ACHN (cell line): ENCODE results near the gene ARID1B.

ENCODE experiments used
- DNase-seq: peaks from one replicate; pipeline ENCODE4 v3.0.0-alpha.2; 2015
- in situ Hi-C: cut with HindIII; loops from 2 replicates; pipeline ENCODE4 v1.10.0; 2017; ENCODE audit warnings: low sequenced_read_pairs, low pct_ligation_motif_present, low pct_unique_long_range_greater_than_20kb

ARID1B gene

GRCh38 chr6:156776840-156777576 is at the start of gene ARID1B:
TSS of gene ARID1B (plus strand) at chr6:156777378. CDS start at chr6:156777681, 303 bp downstream.
- in situ Hi-C loops, result no loop called here
- DNase-seq, result peak; percentile 78

- in situ Hi-C loops, result no loop called here
- DNase-seq, result no peak
Measured at GRCh38 chr6:156727715-156728385, 49.3 kb upstream of the ARID1B start.

- in situ Hi-C loops, result no loop called here
- peak; percentile 53 for DNase-seq
Measured at GRCh38 chr6:156729248-156729647, 47.9 kb upstream of the ARID1B start.

- peak; percentile 47 for DNase-seq
- in situ Hi-C loops, result no loop called here
Measured at GRCh38 chr6:156731396-156731795, 45.8 kb upstream of the ARID1B start.

- no peak for DNase-seq
- in situ Hi-C loops, result no loop called here
Measured at GRCh38 chr6:156735751-156736150, 41.4 kb upstream of the ARID1B start.

GRCh38 chr6:156740604-156741003 is 36.6 kb upstream of the ARID1B start:
- no peak for DNase-seq
- in situ Hi-C loops, result no loop called here

- in situ Hi-C loops, result no loop called here
- no peak for DNase-seq
Measured at GRCh38 chr6:156741287-156742073, 35.7 kb upstream of the ARID1B start.

GRCh38 chr6:156747715-156748114 is 29.5 kb upstream of the ARID1B start:
- no peak for DNase-seq

GRCh38 chr6:156748504-156748903 is 28.7 kb upstream of the ARID1B start:
- DNase-seq, result no peak
- in situ Hi-C loops, result no loop called here

More at GRCh38 chr6:156747715-156748114, 29.5 kb upstream of the ARID1B start:
- in situ Hi-C loops, result no loop called here

- peak; percentile 11 for DNase-seq
- in situ Hi-C loops, result no loop called here
Measured at GRCh38 chr6:156752666-156753301, 24.4 kb upstream of the ARID1B start.

- in situ Hi-C loops, result no loop called here
- DNase-seq, result no peak
Measured at GRCh38 chr6:156756630-156757610, 20.3 kb upstream of the ARID1B start.

GRCh38 chr6:156757849-156758248 is 19.3 kb upstream of the ARID1B start:
- in situ Hi-C loops, result no loop called here
- no peak for DNase-seq

GRCh38 chr6:156760377-156760776 is 16.8 kb upstream of the ARID1B start:
- in situ Hi-C loops, result no loop called here
- no peak for DNase-seq

- in situ Hi-C loops, result no loop called here
- DNase-seq, result no peak
Measured at GRCh38 chr6:156762547-156762946, 14.6 kb upstream of the ARID1B start.

- DNase-seq, result no peak
- in situ Hi-C loops, result no loop called here
Measured at GRCh38 chr6:156765117-156765516, 12.1 kb upstream of the ARID1B start.

GRCh38 chr6:156767603-156768467 is 9.3 kb upstream of the ARID1B start:
- DNase-seq, result no peak
- in situ Hi-C loops, result no loop called here

- DNase-seq, result no peak
- in situ Hi-C loops, result no loop called here
Measured at GRCh38 chr6:156771047-156771446, 6.1 kb upstream of the ARID1B start.
